HL-60 (cell line): Measurements from ENCODE around the gene DERA.
"Not testable (repeated sequence)": the region's sequence is repeated elsewhere in the genome, so short reads cannot be mapped to it uniquely, and the experiment has no call there.

Experiments used
- DNase-seq, 2 experiments: peaks; one replicate each; pipeline ENCODE4 v3.0.0-alpha.2; 2010 to 2020; ENCODE audit warnings: low read depth in 1 of 2, low spot score in 1 of 2
- H3K27ac ChIP-seq: fragments of 250-450 bp; sonication (Bioruptor Pico); replicated peaks from 2 replicates; pipeline ENCODE4 v1.5.1; 2020; ENCODE audit warnings: mild to moderate bottlenecking, moderate library complexity
- H3K27me3 ChIP-seq: fragments of 250-450 bp; sonication (Bioruptor Pico); 2 replicates; pipeline ENCODE4 v1.5.1; 2021; ENCODE audit warnings: mild to moderate bottlenecking, moderate library complexity; ENCODE audit not compliant: insufficient read depth, poor library complexity, severe bottlenecking
- H3K4me3 ChIP-seq: replicated peaks from 2 replicates; pipeline ENCODE4 v1.5.1; 2011; ENCODE audit warnings: mild to moderate bottlenecking, control low read depth, low read length; ENCODE audit not compliant: insufficient read depth
- CTCF ChIP-seq: IDR thresholded peaks from one replicate; pipeline ENCODE4 v1.5.1; 2011; ENCODE audit warnings: low read length, control low read depth, inconsistent platforms; ENCODE audit not compliant: insufficient read depth
- GABPA ChIP-seq: IDR thresholded peaks from 2 replicates; pipeline ENCODE4 v1.6.1; 2012; ENCODE audit warnings: low read depth
- POLR2AphosphoS5 ChIP-seq: IDR thresholded peaks from 2 replicates; pipeline ENCODE4 v1.6.1; 2012; ENCODE audit warnings: low read depth
- REST ChIP-seq: IDR thresholded peaks from 2 replicates; pipeline ENCODE4 v1.6.1; 2012; ENCODE audit warnings: low read depth; ENCODE audit not compliant: insufficient replicate concordance
- SPI1 ChIP-seq: IDR thresholded peaks from 2 replicates; pipeline ENCODE4 v1.6.1; 2012; ENCODE audit warnings: low read depth, mild to moderate bottlenecking, borderline replicate concordance

DERA gene

DNA sequence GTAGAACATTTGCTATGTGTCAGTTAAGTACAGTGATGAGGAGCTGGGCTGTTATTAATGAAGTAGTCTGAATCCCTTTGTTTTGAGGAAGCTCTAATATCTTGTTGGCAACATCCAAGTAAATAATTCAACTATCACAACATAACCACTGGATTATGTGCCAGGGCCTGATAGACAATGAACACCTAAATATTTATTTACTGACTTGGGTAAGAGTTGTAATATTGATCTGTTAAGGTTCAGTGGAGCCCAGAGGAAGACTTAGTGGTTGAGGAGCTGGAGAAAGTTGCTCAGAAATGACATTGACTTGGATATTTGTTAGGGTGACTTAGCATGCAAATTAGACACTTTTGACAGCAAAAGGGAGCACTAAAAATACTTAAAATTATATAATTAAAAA is 26.8 kb downstream of the DERA start:
- Histone ChIP-seq H3K27me3 (no peaks in the 10 kb centered on the region), H3K4me3 (no peak overlapping the region), H3K27ac (no peak overlapping the region)
- no peak for DNase-seq
- TF ChIP-seq GABPA = no peak
- no peak for TF ChIP-seq REST

DNA sequence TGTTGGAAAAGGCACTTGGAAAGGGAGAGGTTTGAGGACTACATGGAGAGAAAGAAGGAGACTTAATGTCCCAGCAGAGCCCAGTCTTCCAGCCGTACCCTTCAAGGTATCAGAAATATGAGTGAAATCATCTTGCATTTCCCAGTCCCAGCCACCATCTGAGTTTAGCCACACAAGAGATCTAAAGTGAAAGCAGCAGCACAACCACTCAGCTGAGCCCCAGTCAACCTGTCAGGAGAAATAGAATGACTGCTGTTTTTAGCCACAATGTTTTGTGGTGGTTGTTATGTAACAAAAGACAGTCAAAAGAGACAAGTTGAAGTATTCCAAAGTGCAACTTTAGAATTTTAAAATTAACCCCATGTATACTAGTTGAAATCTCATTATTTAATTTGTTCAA is 28.0 kb downstream of the DERA start:
- TF ChIP-seq SPI1 (no peak), GABPA (no peak), POLR2AphosphoS5 (no peak), REST (no peak), CTCF (no peak)
- no peak for DNase-seq
- Histone ChIP-seq H3K27ac (no peak overlapping the region), H3K4me3 (no peak overlapping the region), H3K27me3 (no peaks in the 10 kb centered on the region)

GRCh38 chr12:15942475-15942874 is 31.3 kb downstream of the DERA start:
- TF ChIP-seq REST = no peak
- no peak for TF ChIP-seq GABPA
- no peak for TF ChIP-seq CTCF
- no peak for TF ChIP-seq POLR2AphosphoS5
- TF ChIP-seq SPI1 = no peak
- Histone ChIP-seq H3K27me3 (no peaks in the 10 kb centered on the region), H3K4me3 (no peak overlapping the region), H3K27ac (no peak overlapping the region)
- DNase-seq = no peak

- H3K27me3 ChIP-seq, H3K4me3 ChIP-seq, H3K27ac ChIP-seq, DNase-seq: not testable (repeated sequence)
These were observed 32.4 kb downstream of the DERA start for GRCh38 chr12:15943519-15943918.

- not testable (repeated sequence) for H3K27me3 ChIP-seq, H3K27ac ChIP-seq, H3K4me3 ChIP-seq, DNase-seq
These were observed 37.3 kb downstream of the DERA start for GRCh38 chr12:15948461-15948860.
